NCI-H128 (cell line): ENCODE data around the gene CTIF.

Experiments
- DNase-seq: peaks from one replicate; lab custom pipeline; 2025; ENCODE audit not compliant: unreplicated experiment; lab: John Stamatoyannopoulos, UW

Gene CTIF

GRCh38 chr18:48782381-48782861 lies 243.6 kb downstream of the CTIF start:
- DNase-seq, result no peak

GRCh38 chr18:48783616-48784520 lies 245.0 kb downstream of the CTIF start:
- DNase-seq, result no peak

- no peak for DNase-seq
Measured at GRCh38 chr18:48784656-48785055, 245.8 kb downstream of the CTIF start.

- DNase-seq, result no peak
Measured at GRCh38 chr18:48785091-48785614, 246.3 kb downstream of the CTIF start.

- DNase-seq, result no peak
Measured at GRCh38 chr18:48785736-48786454, 247.1 kb downstream of the CTIF start.

GRCh38 chr18:48786455-48787202 lies 247.8 kb downstream of the CTIF start:
- no peak for DNase-seq

- DNase-seq, result no peak
Measured at GRCh38 chr18:48787203-48788151, 248.6 kb downstream of the CTIF start.

- no peak for DNase-seq
Measured at GRCh38 chr18:48788373-48788772, 249.5 kb downstream of the CTIF start.

GRCh38 chr18:48789259-48789812 lies 250.5 kb downstream of the CTIF start:
- no peak for DNase-seq

GRCh38 chr18:48790226-48790863 lies 251.5 kb downstream of the CTIF start:
- DNase-seq, result no peak

GRCh38 chr18:48790869-48791635 lies 252.2 kb downstream of the CTIF start:
- no peak for DNase-seq

- no peak for DNase-seq
Measured at GRCh38 chr18:48791636-48792105, 252.8 kb downstream of the CTIF start.

GRCh38 chr18:48792141-48792540 lies 253.3 kb downstream of the CTIF start:
- DNase-seq, result no peak

GRCh38 chr18:48792611-48793380 lies 254.0 kb downstream of the CTIF start:
- DNase-seq, result no peak

GRCh38 chr18:48794251-48794970 lies 255.6 kb downstream of the CTIF start:
- no peak for DNase-seq

- no peak for DNase-seq
Measured at GRCh38 chr18:48795696-48796095, 256.9 kb downstream of the CTIF start.
